Muscle of leg (tissue), 11 donors: ENCODE data around the gene STARD13. TPM values are rescaled to one million over a fixed set of nuclear protein-coding genes. Genes with fewer than 3 reads are reported as not detected.
A peak's percentile ranks its signal among the peaks of the same experiment; 100 is the strongest.

Source experiments
- DNase-seq: peaks from one replicate; pipeline ENCODE4 v3.0.0; 2013
- H3K27ac ChIP-seq: one replicate; pipeline ENCODE4 v1.5.1; 2013; ENCODE audit warnings: mild to moderate bottlenecking, low read length, control low read depth
- H3K27me3 ChIP-seq: one replicate; pipeline ENCODE4 v1.6.1; 2013; ENCODE audit warnings: low read length; ENCODE audit not compliant: control insufficient read depth, insufficient read depth
- H3K36me3 ChIP-seq: one replicate; pipeline ENCODE4 v1.6.1; 2013; ENCODE audit warnings: low read length; ENCODE audit not compliant: control insufficient read depth, insufficient read depth
- H3K4me1 ChIP-seq: one replicate; pipeline ENCODE4 v1.6.1; 2013; ENCODE audit warnings: low read length; ENCODE audit not compliant: control insufficient read depth, insufficient read depth
- H3K4me3 ChIP-seq: one replicate; pipeline ENCODE4 v1.5.1; 2013; ENCODE audit warnings: low read length, control low read depth
- H3K9me3 ChIP-seq: replicated peaks from 2 replicates; pipeline ENCODE4 v1.6.1; 2013; ENCODE audit warnings: low read depth, low read length; ENCODE audit not compliant: control insufficient read depth
- WGBS: methylation state at CpG from one replicate; pipeline ENCODE4 v1.1.5; 2013; ENCODE audit warnings: missing lambda C conversion rate; ENCODE audit not compliant: insufficient coverage; 5-methylcytosine and 5-hydroxymethylcytosine counted together
- polyA plus RNA-seq, 8 donors: library from polyadenylated mRNA; unstranded; fragments of 120-200 nt; gene quantifications; one replicate each; pipeline versions ENCODE4 v1.2.1 to v1.2.3, GENCODE V29; 2013; ENCODE audit warnings: inconsistent platforms in 1 of 8, low replicate concordance in 1 of 8; ENCODE audit not compliant: insufficient read length in 8 of 8, insufficient read depth in 1 of 8
- total RNA-seq: library from RNA; stranded (reverse); fragments of 120-200 nt; gene quantifications from one replicate; pipeline ENCODE4 v1.2.4, GENCODE V29; 2013

STARD13 gene
- total and polyA plus RNA-seq, 9 donors = 15.7 to 28.1 (median 21.8) TPM

GRCh38 chr13:33191425-33192210 lies 93.9 kb downstream of the STARD13 start:
- peaks cover 14% of the 10 kb centered on the region for H3K4me1 ChIP-seq
- peak overlapping the region; percentile 54 for H3K27ac ChIP-seq
- H3K9me3 ChIP-seq = no peaks in the 10 kb centered on the region
- no peaks in the 10 kb centered on the region for H3K36me3 ChIP-seq
- DNase-seq = no peak
- WGBS = 63% methylated on average over 1 of the region's 4 CpGs
- no peaks in the 10 kb centered on the region for H3K27me3 ChIP-seq
- no peak overlapping the region for H3K4me3 ChIP-seq

- Histone ChIP-seq H3K9me3 (no peaks in the 10 kb centered on the region), H3K4me1 (peaks cover 13% of the 10 kb centered on the region), H3K27ac (peak overlapping the region; percentile 4), H3K4me3 (no peak overlapping the region), H3K27me3 (no peaks in the 10 kb centered on the region), H3K36me3 (no peaks in the 10 kb centered on the region)
- no peak for DNase-seq
- 100% methylated on average over 2 of the region's 6 CpGs for WGBS
These were observed 96.1 kb downstream of the STARD13 start for GRCh38 chr13:33189470-33189869.

GRCh38 chr13:33188093-33188882 lies 97.3 kb downstream of the STARD13 start:
- WGBS = no CpG with 5 or more reads among the region's 4 CpGs
- Histone ChIP-seq H3K27me3 (no peaks in the 10 kb centered on the region), H3K4me1 (peaks cover 14% of the 10 kb centered on the region), H3K9me3 (no peaks in the 10 kb centered on the region), H3K27ac (peak overlapping the region; percentile 45), H3K36me3 (peaks cover 2% of the 10 kb centered on the region), H3K4me3 (no peak overlapping the region)
- DNase-seq = no peak

- Histone ChIP-seq H3K4me3 (no peak overlapping the region), H3K27me3 (no peaks in the 10 kb centered on the region), H3K27ac (peak overlapping the region; percentile 32), H3K36me3 (peaks cover 2% of the 10 kb centered on the region), H3K9me3 (no peaks in the 10 kb centered on the region), H3K4me1 (peaks cover 18% of the 10 kb centered on the region)
- DNase-seq = peak; percentile 70
- WGBS = 44% methylated on average over 2 of the region's 8 CpGs
These were observed 98.7 kb downstream of the STARD13 start for GRCh38 chr13:33186861-33187291.

GRCh38 chr13:33185853-33186252 lies 99.7 kb downstream of the STARD13 start:
- Histone ChIP-seq H3K36me3 (peaks cover 2% of the 10 kb centered on the region), H3K4me3 (no peak overlapping the region), H3K9me3 (no peaks in the 10 kb centered on the region), H3K4me1 (peaks cover 15% of the 10 kb centered on the region), H3K27me3 (no peaks in the 10 kb centered on the region), H3K27ac (peak overlapping the region; percentile 32)
- 63% methylated on average over 5 of the region's 6 CpGs for WGBS
- peak; percentile 62 for DNase-seq

DNA sequence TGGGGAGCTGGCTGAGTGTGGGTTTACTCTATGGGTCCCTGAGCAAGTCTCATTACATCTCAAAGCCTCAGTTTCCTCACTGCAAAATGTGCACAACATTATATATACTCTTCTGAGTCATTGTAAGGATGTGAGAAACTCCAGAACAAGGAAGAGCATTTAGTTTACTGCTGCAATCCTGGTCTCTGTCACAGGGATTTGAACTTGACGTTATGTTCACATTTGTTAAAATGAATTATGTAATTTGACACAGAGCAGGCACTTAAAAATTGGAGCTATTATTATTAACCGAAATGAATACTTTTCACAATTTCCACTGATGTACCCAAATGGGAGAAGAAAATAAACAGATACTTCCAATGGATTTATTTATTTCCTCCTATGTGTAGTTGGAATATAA lies 101.0 kb downstream of the STARD13 start:
- H3K27ac ChIP-seq = no peak overlapping the region

GRCh38 chr13:33184112-33184490 lies 101.5 kb downstream of the STARD13 start:
- H3K4me3 ChIP-seq = no peak overlapping the region
- H3K36me3 ChIP-seq = peaks cover 2% of the 10 kb centered on the region
- peak; percentile 11 for DNase-seq
- no peaks in the 10 kb centered on the region for H3K9me3 ChIP-seq
- 82% methylated on average over 2 of the region's 2 CpGs for WGBS
- peaks cover 24% of the 10 kb centered on the region for H3K4me1 ChIP-seq
- no peaks in the 10 kb centered on the region for H3K27me3 ChIP-seq
- no peak overlapping the region for H3K27ac ChIP-seq

More for the DNA sequence above, 101.0 kb downstream of the STARD13 start:
- DNase-seq = no peak
- no peaks in the 10 kb centered on the region for H3K27me3 ChIP-seq
- H3K4me1 ChIP-seq = peaks cover 22% of the 10 kb centered on the region
- H3K36me3 ChIP-seq = peaks cover 2% of the 10 kb centered on the region
- no peaks in the 10 kb centered on the region for H3K9me3 ChIP-seq
- WGBS = no CpG with 5 or more reads among the region's 2 CpGs
- no peak overlapping the region for H3K4me3 ChIP-seq

DNA sequence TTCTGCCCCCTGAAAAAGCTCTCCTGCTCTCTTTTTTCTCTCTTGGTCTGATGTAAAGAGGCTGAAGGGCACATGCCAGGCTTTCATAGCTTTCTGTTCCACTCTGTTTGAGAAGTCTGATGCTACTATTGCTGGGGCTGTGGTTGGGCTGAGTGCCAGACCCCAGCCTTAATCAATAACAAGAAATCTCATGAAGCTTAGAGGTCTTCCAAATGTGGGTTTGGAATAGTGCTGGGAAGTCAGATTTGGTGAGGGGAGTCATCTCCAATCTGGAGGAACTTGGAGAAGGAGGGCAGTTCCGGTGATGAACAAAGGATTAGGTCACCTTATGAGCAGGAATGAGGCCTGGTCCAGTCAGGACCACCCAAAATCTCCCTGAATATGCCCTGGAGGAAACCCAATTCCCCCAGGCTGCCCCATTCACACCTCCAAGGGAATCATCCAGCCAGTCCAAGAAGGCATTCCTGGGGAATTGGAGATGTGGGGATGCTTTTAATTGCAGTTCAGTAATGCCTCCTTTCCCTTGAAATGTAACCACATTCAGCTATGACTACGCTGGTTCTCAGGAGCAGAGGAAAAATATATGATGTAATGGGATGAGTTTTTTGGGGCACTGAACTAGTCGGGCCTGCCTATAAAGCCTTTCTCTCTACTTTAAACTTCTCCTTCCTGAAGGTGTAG lies 102.0 kb downstream of the STARD13 start:
- WGBS = no CpG with 5 or more reads among the region's 3 CpGs
- H3K4me3 ChIP-seq = no peak overlapping the region
- H3K27ac ChIP-seq = no peak overlapping the region
- peaks cover 24% of the 10 kb centered on the region for H3K4me1 ChIP-seq
- peaks cover 2% of the 10 kb centered on the region for H3K36me3 ChIP-seq
- peak; percentile 7 for DNase-seq
- H3K9me3 ChIP-seq = no peaks in the 10 kb centered on the region
- no peaks in the 10 kb centered on the region for H3K27me3 ChIP-seq

DNA sequence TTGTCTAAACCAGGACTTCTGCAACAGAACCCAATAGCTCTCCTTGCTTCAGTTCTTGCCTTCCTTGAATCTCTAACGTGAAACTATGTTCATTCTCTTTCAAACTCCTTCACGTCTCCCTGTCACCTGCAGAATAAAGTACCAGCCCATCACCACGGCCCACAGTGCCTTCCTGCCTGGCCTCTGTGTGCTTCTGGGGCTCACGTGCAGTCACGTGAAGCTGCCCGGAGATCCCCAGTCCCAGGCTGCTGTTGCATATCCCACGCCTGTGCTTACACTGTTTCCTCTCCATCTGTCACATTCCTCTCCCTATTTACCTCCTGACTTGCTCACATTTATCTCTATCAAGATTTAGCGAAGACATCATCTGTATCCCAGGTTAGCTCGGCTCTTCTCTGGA lies 102.8 kb downstream of the STARD13 start:
- Histone ChIP-seq H3K9me3 (no peaks in the 10 kb centered on the region), H3K4me1 (peaks cover 24% of the 10 kb centered on the region), H3K27ac (no peak overlapping the region), H3K36me3 (peaks cover 2% of the 10 kb centered on the region), H3K27me3 (no peaks in the 10 kb centered on the region), H3K4me3 (no peak overlapping the region)
- DNase-seq = no peak
- WGBS = 72% methylated on average over 8 of the region's 9 CpGs

DNA sequence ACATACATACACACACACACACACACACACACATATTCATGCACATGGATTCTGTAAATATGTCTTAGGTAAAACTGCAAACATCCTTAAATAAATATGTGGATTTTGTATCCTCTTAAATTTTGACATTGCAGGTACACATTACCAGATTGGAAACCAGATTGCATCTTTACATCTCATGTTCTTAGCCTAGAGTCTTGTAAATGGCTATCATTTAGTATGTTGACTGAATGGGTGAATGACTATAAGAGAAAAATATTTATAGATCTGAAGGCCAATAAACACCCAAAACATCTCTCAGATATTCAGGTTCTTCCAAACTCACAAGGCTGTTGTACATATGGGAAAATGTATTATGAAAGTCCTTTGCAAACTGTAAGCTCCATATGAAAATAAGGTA lies 104.3 kb downstream of the STARD13 start:
- no peaks in the 10 kb centered on the region for H3K9me3 ChIP-seq
- peaks cover 20% of the 10 kb centered on the region for H3K4me1 ChIP-seq
- no peak for DNase-seq
- H3K27me3 ChIP-seq = no peaks in the 10 kb centered on the region
- H3K36me3 ChIP-seq = peaks cover 2% of the 10 kb centered on the region
- no peak overlapping the region for H3K27ac ChIP-seq
- H3K4me3 ChIP-seq = no peak overlapping the region
